BE2C (cell line): ENCODE results near the gene PRR16.

Source experiments
- DNase-seq: peaks from one replicate; pipeline ENCODE4 v3.0.0-alpha.2; 2020
- H3K27me3 ChIP-seq: fragments of 250-450 bp; sonication (Bioruptor Pico); 2 replicates; pipeline ENCODE4 v1.5.1; 2020; ENCODE audit warnings: mild to moderate bottlenecking
- H3K36me3 ChIP-seq: fragments of 250-450 bp; sonication (Bioruptor Pico); 2 replicates; pipeline ENCODE4 v1.5.1; 2020; ENCODE audit warnings: mild to moderate bottlenecking
- H3K4me1 ChIP-seq: fragments of 250-450 bp; sonication (Bioruptor Pico); 2 replicates; pipeline ENCODE4 v1.5.1; 2020
- H3K4me3 ChIP-seq: 2 replicates; pipeline ENCODE4 v1.5.1; 2011; ENCODE audit warnings: low read depth, low read length
- H3K9me3 ChIP-seq: fragments of 250-450 bp; sonication (Bioruptor Pico); 2 replicates; pipeline ENCODE4 v1.5.1; 2020
- CTCF ChIP-seq: IDR thresholded peaks from 2 replicates; pipeline ENCODE4 v1.5.1; 2012; ENCODE audit warnings: mild to moderate bottlenecking, low read depth, low read length

PRR16 gene

GRCh38 chr5:120599576-120599975 is 135.5 kb downstream of the PRR16 start:
- no peak for TF ChIP-seq CTCF
- H3K27me3 ChIP-seq, result no peaks in the 10 kb centered on the region
- H3K4me1 ChIP-seq, result no peaks in the 10 kb centered on the region
- no peaks in the 10 kb centered on the region for H3K36me3 ChIP-seq
- no peak for DNase-seq
- H3K9me3 ChIP-seq, result no peaks in the 10 kb centered on the region
- no peak overlapping the region for H3K4me3 ChIP-seq

GRCh38 chr5:120600639-120601038 is 136.5 kb downstream of the PRR16 start:
- TF ChIP-seq CTCF, result no peak
- H3K4me3 ChIP-seq, result no peak overlapping the region
- H3K27me3 ChIP-seq, result no peaks in the 10 kb centered on the region
- no peaks in the 10 kb centered on the region for H3K36me3 ChIP-seq
- H3K4me1 ChIP-seq, result no peaks in the 10 kb centered on the region
- DNase-seq, result no peak
- H3K9me3 ChIP-seq, result no peaks in the 10 kb centered on the region

GRCh38 chr5:120602033-120602432 is 137.9 kb downstream of the PRR16 start:
- no peak for TF ChIP-seq CTCF
- no peak for DNase-seq
- no peaks in the 10 kb centered on the region for H3K36me3 ChIP-seq
- H3K27me3 ChIP-seq, result no peaks in the 10 kb centered on the region
- no peaks in the 10 kb centered on the region for H3K9me3 ChIP-seq
- H3K4me1 ChIP-seq, result no peaks in the 10 kb centered on the region
- H3K4me3 ChIP-seq, result no peak overlapping the region

- H3K4me3 ChIP-seq, result no peak overlapping the region
- H3K36me3 ChIP-seq, result no peaks in the 10 kb centered on the region
- no peaks in the 10 kb centered on the region for H3K27me3 ChIP-seq
- H3K9me3 ChIP-seq, result no peaks in the 10 kb centered on the region
- no peak for TF ChIP-seq CTCF
- no peaks in the 10 kb centered on the region for H3K4me1 ChIP-seq
- no peak for DNase-seq
These were observed 140.8 kb downstream of the PRR16 start for GRCh38 chr5:120604884-120605283.

GRCh38 chr5:120605325-120606079 is 141.4 kb downstream of the PRR16 start:
- no peaks in the 10 kb centered on the region for H3K36me3 ChIP-seq
- no peaks in the 10 kb centered on the region for H3K9me3 ChIP-seq
- TF ChIP-seq CTCF, result no peak
- H3K4me1 ChIP-seq, result no peaks in the 10 kb centered on the region
- DNase-seq, result no peak
- no peak overlapping the region for H3K4me3 ChIP-seq
- H3K27me3 ChIP-seq, result no peaks in the 10 kb centered on the region

- no peaks in the 10 kb centered on the region for H3K36me3 ChIP-seq
- H3K9me3 ChIP-seq, result no peaks in the 10 kb centered on the region
- no peak for TF ChIP-seq CTCF
- no peak overlapping the region for H3K4me3 ChIP-seq
- no peak for DNase-seq
- H3K4me1 ChIP-seq, result no peaks in the 10 kb centered on the region
- H3K27me3 ChIP-seq, result no peaks in the 10 kb centered on the region
These were observed 145.5 kb downstream of the PRR16 start for GRCh38 chr5:120609570-120609969.
